ENCODE measurements around the gene GPR142. TPM values are rescaled to one million over a fixed set of nuclear protein-coding genes. Genes with fewer than 3 reads are reported as not detected.

Gene GPR142
- total RNA-seq: not detected

GRCh38 chr17:74367206-74367605 lies at the start of gene GPR142:
TSS of gene GPR142 (plus strand) at chr17:74367506. CDS start at chr17:74369541, 2,035 bp downstream.
- no peak within 1 kb of the TSS for H3K27ac Mint-ChIP-seq
- POLR2A ChIA-PET: no interaction called here

GRCh38 chr17:74318391-74318790 lies 48.9 kb upstream of the GPR142 start:
- Mint-ChIP-seq H3K4me3 (no peak overlapping the region), H3K27me3 (peaks cover 11% of the 10 kb centered on the region), H3K27ac (no peak overlapping the region), H3K4me1 (no peaks in the 10 kb centered on the region), H3K36me3 (ENCODE audit: low read depth) (no peaks in the 10 kb centered on the region), H3K9me3 (no peaks in the 10 kb centered on the region)
- ChIA-PET CTCF (interaction anchor here (1.6 kb wide), 1 partner anchor 17 kb away, joined by 3 read pairs; no protein-coding TSS in a partner anchor), POLR2A (interaction anchor here (0.6 kb wide), 1 partner anchor 10 kb away, joined by 3 read pairs; no protein-coding TSS in a partner anchor)
- no peak for DNase-seq

More at GRCh38 chr17:74367206-74367605, at the start of gene GPR142:
- Mint-ChIP-seq H3K4me3 (no peak within 1 kb of the TSS), H3K4me1 (peaks cover 16% of the 10 kb centered on the region), H3K36me3 (ENCODE audit: low read depth) (no peaks in the 10 kb centered on the region), H3K9me3 (no peaks in the 10 kb centered on the region), H3K27me3 (peaks cover 4% of the 10 kb centered on the region)
- CTCF ChIA-PET: interaction anchor here (0.8 to 6.2 kb wide), 17 partner anchors 7 to 237 kb away, joined by 3 to 67 read pairs (median 4); partner anchors contain the start of gene CD300LB
- no peak for DNase-seq

DNA sequence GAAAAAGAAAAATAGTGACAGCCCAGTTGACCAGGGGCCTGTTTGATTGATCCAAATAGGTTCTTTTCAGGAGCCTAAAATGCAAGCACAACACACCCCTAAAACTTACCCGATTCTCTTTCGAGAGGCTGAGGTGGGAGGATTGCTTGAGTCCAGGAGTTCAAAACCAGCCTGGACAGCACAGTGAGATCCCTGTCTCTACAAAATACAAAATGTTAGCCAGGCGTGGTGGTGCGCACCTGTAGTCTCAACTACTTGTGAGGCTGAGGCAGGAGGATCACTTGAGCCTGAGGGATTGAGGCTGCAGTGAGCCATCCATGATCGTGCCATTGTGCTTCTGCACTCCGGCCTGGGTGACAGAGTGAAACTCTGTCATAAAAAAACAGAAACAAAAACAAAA lies 42.8 kb upstream of the GPR142 start:
- Mint-ChIP-seq H3K4me1 (peaks cover 33% of the 10 kb centered on the region), H3K27ac (no peak overlapping the region), H3K27me3 (peaks cover 30% of the 10 kb centered on the region), H3K36me3 (ENCODE audit: low read depth) (peaks cover 3% of the 10 kb centered on the region), H3K4me3 (no peak overlapping the region), H3K9me3 (peaks cover 3% of the 10 kb centered on the region)
- CTCF ChIA-PET: interaction anchor here (1.5 kb wide), 1 partner anchor 8 kb away, joined by 3 read pairs; no protein-coding TSS in a partner anchor
- POLR2A ChIA-PET: no interaction called here
- DNase-seq: no peak

- Mint-ChIP-seq H3K27me3 (peaks cover 30% of the 10 kb centered on the region), H3K9me3 (peaks cover 3% of the 10 kb centered on the region), H3K27ac (no peak overlapping the region), H3K4me1 (peaks cover 38% of the 10 kb centered on the region), H3K4me3 (no peak overlapping the region), H3K36me3 (ENCODE audit: low read depth) (peaks cover 5% of the 10 kb centered on the region)
- no peak for DNase-seq
- CTCF ChIA-PET: no interaction called here
- POLR2A ChIA-PET: no interaction called here
These were observed 41.9 kb upstream of the GPR142 start for GRCh38 chr17:74325376-74325742.

- peak within 1 kb of the TSS; percentile 42 for H3K27ac Mint-ChIP-seq
- POLR2A ChIA-PET: no interaction called here
- peaks cover 30% of the 10 kb centered on the region for H3K27me3 Mint-ChIP-seq
- DNase-seq: peak; percentile 63
- CTCF ChIA-PET: no interaction called here
- peaks cover 5% of the 10 kb centered on the region for H3K36me3 Mint-ChIP-seq (ENCODE audit: low read depth)
- H3K4me3 Mint-ChIP-seq: peak within 1 kb of the TSS; percentile 6
- H3K9me3 Mint-ChIP-seq: peaks cover 3% of the 10 kb centered on the region
- peaks cover 38% of the 10 kb centered on the region for H3K4me1 Mint-ChIP-seq
These were observed 41.4 kb upstream of the GPR142 start, which contains the start of gene KIF19 for GRCh38 chr17:74325743-74326379. TSS of gene KIF19 (plus strand) at chr17:74326226. CDS start at chr17:74326350, 124 bp downstream.

GRCh38 chr17:74326506-74326905 lies 40.8 kb upstream of the GPR142 start:
- Mint-ChIP-seq H3K4me1 (peaks cover 38% of the 10 kb centered on the region), H3K9me3 (peaks cover 3% of the 10 kb centered on the region), H3K36me3 (ENCODE audit: low read depth) (peaks cover 5% of the 10 kb centered on the region), H3K27ac (peak overlapping the region; percentile 42), H3K4me3 (peak overlapping the region; percentile 6), H3K27me3 (peaks cover 30% of the 10 kb centered on the region)
- ChIA-PET POLR2A (no interaction called here), CTCF (no interaction called here)
- DNase-seq: no peak

GRCh38 chr17:74328487-74328886 lies 38.8 kb upstream of the GPR142 start:
- DNase-seq: no peak
- ChIA-PET POLR2A (no interaction called here), CTCF (interaction anchor here (1.1 to 1.2 kb wide), 2 partner anchors 17 to 34 kb away, joined by 3 read pairs; no protein-coding TSS in a partner anchor)
- Mint-ChIP-seq H3K36me3 (ENCODE audit: low read depth) (peaks cover 5% of the 10 kb centered on the region), H3K4me3 (no peak overlapping the region), H3K27ac (peak overlapping the region; percentile 73), H3K4me1 (peaks cover 38% of the 10 kb centered on the region), H3K27me3 (peaks cover 19% of the 10 kb centered on the region), H3K9me3 (peaks cover 3% of the 10 kb centered on the region)

- H3K27me3 Mint-ChIP-seq: peaks cover 15% of the 10 kb centered on the region
- H3K27ac Mint-ChIP-seq: peak overlapping the region; percentile 73
- ChIA-PET CTCF (interaction anchor here (1.1 to 1.9 kb wide), 3 partner anchors 16 to 33 kb away, joined by 3 to 4 read pairs (median 3); no protein-coding TSS in a partner anchor), POLR2A (no interaction called here)
- peaks cover 3% of the 10 kb centered on the region for H3K9me3 Mint-ChIP-seq
- H3K4me3 Mint-ChIP-seq: peak overlapping the region; percentile 15
- peaks cover 38% of the 10 kb centered on the region for H3K4me1 Mint-ChIP-seq
- no peak for DNase-seq
- peaks cover 5% of the 10 kb centered on the region for H3K36me3 Mint-ChIP-seq (ENCODE audit: low read depth)
These were observed 37.9 kb upstream of the GPR142 start for GRCh38 chr17:74329378-74329777.

DNA sequence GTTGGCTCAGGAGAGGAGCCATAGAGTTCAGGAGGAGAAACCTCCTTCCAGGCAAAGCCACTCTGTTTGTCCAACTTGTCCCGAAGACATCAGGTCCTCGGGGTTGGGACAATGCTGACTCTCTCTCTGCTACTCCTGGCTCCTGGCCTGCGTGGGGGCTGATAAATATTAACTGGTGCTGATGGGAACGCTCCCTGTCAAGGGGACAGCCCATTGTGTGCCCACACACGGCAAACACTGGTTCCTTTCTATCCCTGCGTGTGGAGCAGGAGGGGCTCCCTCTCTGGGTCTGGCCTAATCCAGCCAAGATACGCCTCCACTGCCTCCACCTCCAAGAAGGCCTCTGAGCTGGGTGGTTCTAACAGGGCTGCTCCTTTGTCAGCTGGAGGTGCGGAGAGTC lies 36.9 kb upstream of the GPR142 start:
- Mint-ChIP-seq H3K4me1 (peaks cover 39% of the 10 kb centered on the region), H3K36me3 (ENCODE audit: low read depth) (peaks cover 5% of the 10 kb centered on the region), H3K27me3 (peaks cover 5% of the 10 kb centered on the region), H3K4me3 (no peak overlapping the region), H3K27ac (no peak overlapping the region), H3K9me3 (peaks cover 3% of the 10 kb centered on the region)
- no peak for DNase-seq
- ChIA-PET POLR2A (no interaction called here), CTCF (interaction anchor here (0.5 to 1.9 kb wide), 3 partner anchors 22 to 141 kb away, joined by 3 to 4 read pairs (median 3); no protein-coding TSS in a partner anchor)

- Mint-ChIP-seq H3K4me1 (peaks cover 31% of the 10 kb centered on the region), H3K27me3 (peaks cover 4% of the 10 kb centered on the region), H3K27ac (no peak overlapping the region), H3K9me3 (peaks cover 3% of the 10 kb centered on the region), H3K36me3 (ENCODE audit: low read depth) (peaks cover 5% of the 10 kb centered on the region), H3K4me3 (no peak overlapping the region)
- POLR2A ChIA-PET: interaction anchor here (0.6 kb wide), 1 partner anchor 16 kb away, joined by 3 read pairs; no protein-coding TSS in a partner anchor
- CTCF ChIA-PET: interaction anchor here (0.6 to 1.2 kb wide), 5 partner anchors 8 to 1114 kb away, joined by 3 read pairs; no protein-coding TSS in a partner anchor
- DNase-seq: no peak
These were observed 35.2 kb upstream of the GPR142 start for GRCh38 chr17:74332017-74332650.

DNA sequence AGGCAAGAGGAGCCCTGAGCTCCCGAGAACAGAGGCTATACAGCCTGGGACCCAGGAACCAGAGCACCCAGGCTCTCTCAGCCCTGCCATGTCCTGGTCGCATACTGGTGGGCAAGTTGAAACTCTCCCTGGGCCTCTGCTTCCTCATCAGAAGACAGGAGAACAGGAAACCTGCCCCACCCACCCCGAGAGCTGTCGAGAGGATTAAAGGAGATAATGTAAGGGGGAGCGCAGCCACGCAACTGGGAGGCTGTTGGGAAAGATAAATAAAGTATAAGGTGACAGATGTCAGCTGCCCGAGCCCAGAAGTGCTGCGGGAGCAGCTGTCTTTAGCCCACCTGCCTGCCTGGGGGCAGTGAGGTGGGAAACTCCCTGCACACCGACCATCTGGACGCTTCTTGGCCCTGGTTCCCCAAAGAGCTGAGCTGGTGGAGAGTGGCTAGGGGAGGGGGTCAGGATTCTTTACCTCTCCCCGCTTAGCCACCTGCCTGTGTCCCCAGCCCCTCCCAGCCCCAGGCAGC lies 34.5 kb upstream of the GPR142 start:
- peaks cover 4% of the 10 kb centered on the region for H3K27me3 Mint-ChIP-seq
- POLR2A ChIA-PET: interaction anchor here (0.6 kb wide), 1 partner anchor 15 kb away, joined by 3 read pairs; no protein-coding TSS in a partner anchor
- peaks cover 5% of the 10 kb centered on the region for H3K36me3 Mint-ChIP-seq (ENCODE audit: low read depth)
- peaks cover 3% of the 10 kb centered on the region for H3K9me3 Mint-ChIP-seq
- no peak for DNase-seq
- CTCF ChIA-PET: interaction anchor here (0.6 to 1.2 kb wide), 3 partner anchors 9 to 139 kb away, joined by 3 read pairs; no protein-coding TSS in a partner anchor
- H3K27ac Mint-ChIP-seq: peak overlapping the region; percentile 13
- no peak overlapping the region for H3K4me3 Mint-ChIP-seq
- peaks cover 25% of the 10 kb centered on the region for H3K4me1 Mint-ChIP-seq

- H3K27me3 Mint-ChIP-seq: peaks cover 4% of the 10 kb centered on the region
- H3K9me3 Mint-ChIP-seq: no peaks in the 10 kb centered on the region
- peaks cover 1% of the 10 kb centered on the region for H3K36me3 Mint-ChIP-seq (ENCODE audit: low read depth)
- H3K27ac Mint-ChIP-seq: no peak overlapping the region
- no peak for DNase-seq
- H3K4me3 Mint-ChIP-seq: no peak overlapping the region
- peaks cover 14% of the 10 kb centered on the region for H3K4me1 Mint-ChIP-seq
- POLR2A ChIA-PET: no interaction called here
- CTCF ChIA-PET: no interaction called here
These were observed 32.8 kb upstream of the GPR142 start for GRCh38 chr17:74334393-74335039.

Data from activated CD4-positive, alpha-beta T cell treated with anti-CD3 and anti-CD28 coated beads, Interleukin-2, amount 10 ng/mL, durations not matched to agents 7 days and 5 days (primary cell).